Mammary epithelial cell (primary cell): ENCODE measurements around the gene PPM1J.

Source experiments
- CTCF ChIP-seq, 2 donors: IDR thresholded peaks in 1 of 2; conservative IDR thresholded peaks in 1 of 2; 2 replicates each; pipeline ENCODE4 v1.5.1; 2011 to 2012; ENCODE audit warnings: inconsistent platforms in 2 of 2, low read length in 2 of 2, mild to moderate bottlenecking in 2 of 2, control low read depth in 1 of 2, low read depth in 1 of 2; ENCODE audit not compliant: insufficient read depth in 1 of 2; ENCODE audit errors: extremely low read depth in 1 of 2
- EZH2 ChIP-seq: IDR thresholded peaks from 2 replicates; pipeline ENCODE4 v1.6.1; 2012; ENCODE audit warnings: low read length, inconsistent platforms, borderline replicate concordance

- no peak for TF ChIP-seq CTCF (conservative IDR thresholded peaks at IDR 0.05 in 1 of 2, IDR thresholded peaks at IDR 0.05 in 1 of 2; ENCODE audit: extremely low read depth in 1 of 2, insufficient read depth in 1 of 2, low read depth in 1 of 2, low read length in 2 of 2)
- TF ChIP-seq EZH2: no peak
These were observed 39.0 kb upstream of the PPM1J start for GRCh38 chr1:112754116-112754628.
